HUES64 (cell line): ENCODE results near the gene FKBP7.

Source experiments
- H3K27ac ChIP-seq: 2 replicates; pipeline ENCODE4 v1.7.0; 2013; ENCODE audit warnings: low read depth, low read length, inconsistent platforms
- H3K27me3 ChIP-seq: 2 replicates; pipeline ENCODE4 v1.6.1; 2013; ENCODE audit warnings: mild to moderate bottlenecking, low read length; ENCODE audit not compliant: insufficient read depth
- H3K36me3 ChIP-seq: 2 replicates; pipeline ENCODE4 v1.6.1; 2013; ENCODE audit warnings: mild to moderate bottlenecking, low read length; ENCODE audit not compliant: insufficient read depth
- H3K4me1 ChIP-seq: 2 replicates; pipeline ENCODE4 v1.6.1; 2013; ENCODE audit warnings: mild to moderate bottlenecking, low read length, moderate library complexity; ENCODE audit not compliant: insufficient read depth
- H3K4me3 ChIP-seq: 2 replicates; pipeline ENCODE4 v1.5.1; 2013; ENCODE audit warnings: mild to moderate bottlenecking, low read length, moderate library complexity
- H3K9ac ChIP-seq: 2 replicates; pipeline ENCODE4 v1.6.1; 2013; ENCODE audit warnings: mild to moderate bottlenecking, low read depth, low read length
- H3K9me3 ChIP-seq: 2 replicates; pipeline ENCODE4 v1.6.1; 2013; ENCODE audit warnings: low read depth, low read length; ENCODE audit not compliant: insufficient read depth
- WGBS: fragments of 150-250, 120-280 bp; methylation state at CpG from one replicate; pipeline ENCODE4 v1.1.7; 2013; ENCODE audit warnings: missing lambda C conversion rate; 5-methylcytosine and 5-hydroxymethylcytosine counted together

FKBP7 gene

DNA sequence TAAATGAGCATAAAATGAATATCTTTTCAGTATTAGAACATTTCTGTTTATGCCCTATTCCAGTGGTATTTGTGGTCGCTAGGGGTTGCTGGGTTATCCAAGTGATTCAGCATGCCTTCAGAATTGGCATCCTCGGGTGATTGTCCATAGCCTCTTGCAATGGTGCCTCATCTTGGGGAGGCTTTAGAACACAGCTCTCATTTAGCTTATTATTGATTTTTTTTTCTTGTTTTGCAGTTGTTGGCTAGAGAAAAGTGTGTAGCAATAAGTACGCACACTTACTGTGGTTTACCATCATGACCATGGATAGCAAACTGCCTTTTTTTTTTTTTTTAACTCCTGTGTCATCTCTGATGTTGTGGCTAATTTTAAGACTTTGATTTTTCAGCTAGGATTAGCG is 35.5 kb upstream of the FKBP7 start:
- Histone ChIP-seq H3K27ac (no peak overlapping the region), H3K36me3 (peaks cover 4% of the 10 kb centered on the region; the same call in 1 of the 2 replicates), H3K9ac (no peak overlapping the region), H3K4me1 (no peaks in the 10 kb centered on the region), H3K9me3 (no peaks in the 10 kb centered on the region), H3K4me3 (no peak overlapping the region), H3K27me3 (no peaks in the 10 kb centered on the region)
- 94% methylated on average over 4 of the region's 4 CpGs for WGBS

DNA sequence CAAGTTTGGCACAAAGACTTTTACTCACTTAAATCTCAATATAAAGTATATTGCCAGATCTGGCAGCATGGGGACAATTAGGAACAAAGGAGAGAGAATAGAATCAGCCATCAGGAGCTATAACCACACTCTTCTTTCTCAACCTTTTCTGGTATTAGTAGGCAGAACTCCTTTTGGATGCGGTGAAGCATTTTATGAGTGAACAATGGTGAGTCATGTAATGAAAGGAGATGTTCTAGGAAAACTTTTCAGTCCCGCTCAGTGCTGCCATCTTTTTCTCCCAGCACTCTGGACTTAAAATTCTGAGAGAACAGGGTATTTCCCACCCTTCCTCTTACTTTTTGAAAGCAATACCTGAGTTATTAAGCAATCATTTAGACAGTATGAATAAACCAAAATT is 34.1 kb upstream of the FKBP7 start:
- Histone ChIP-seq H3K9me3 (no peaks in the 10 kb centered on the region), H3K9ac (no peak overlapping the region), H3K27ac (no peak overlapping the region), H3K4me3 (no peak overlapping the region), H3K36me3 (no peaks in the 10 kb centered on the region), H3K4me1 (peaks cover 11% of the 10 kb centered on the region; the same call in 1 of the 2 replicates), H3K27me3 (no peaks in the 10 kb centered on the region)
- 100% methylated on average over 2 of the region's 2 CpGs for WGBS

DNA sequence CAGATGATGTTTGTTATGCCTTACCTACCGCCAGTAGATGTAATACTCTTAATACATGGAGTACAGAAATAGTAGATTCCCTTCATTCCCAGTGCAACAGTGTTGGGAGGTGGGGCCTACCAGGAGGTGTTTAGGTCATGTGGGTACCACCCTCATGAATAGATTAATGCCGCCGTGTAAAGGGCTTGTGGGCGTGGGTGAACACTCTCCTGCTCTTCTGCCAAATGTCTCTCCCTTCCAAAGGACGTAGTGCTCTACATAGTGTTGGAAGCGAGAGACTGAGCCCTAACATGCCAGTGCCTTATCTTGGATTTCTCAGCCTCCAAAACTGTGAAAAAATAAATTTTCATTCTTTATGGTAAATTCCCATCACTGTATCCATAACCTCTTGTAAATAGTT is 32.0 kb upstream of the FKBP7 start:
- Histone ChIP-seq H3K9ac (no peak overlapping the region), H3K27me3 (no peaks in the 10 kb centered on the region), H3K4me3 (no peak overlapping the region), H3K9me3 (no peaks in the 10 kb centered on the region), H3K27ac (no peak overlapping the region), H3K4me1 (peaks cover 23% of the 10 kb centered on the region), H3K36me3 (no peaks in the 10 kb centered on the region)
- 95% methylated on average over 6 of the region's 6 CpGs for WGBS

DNA sequence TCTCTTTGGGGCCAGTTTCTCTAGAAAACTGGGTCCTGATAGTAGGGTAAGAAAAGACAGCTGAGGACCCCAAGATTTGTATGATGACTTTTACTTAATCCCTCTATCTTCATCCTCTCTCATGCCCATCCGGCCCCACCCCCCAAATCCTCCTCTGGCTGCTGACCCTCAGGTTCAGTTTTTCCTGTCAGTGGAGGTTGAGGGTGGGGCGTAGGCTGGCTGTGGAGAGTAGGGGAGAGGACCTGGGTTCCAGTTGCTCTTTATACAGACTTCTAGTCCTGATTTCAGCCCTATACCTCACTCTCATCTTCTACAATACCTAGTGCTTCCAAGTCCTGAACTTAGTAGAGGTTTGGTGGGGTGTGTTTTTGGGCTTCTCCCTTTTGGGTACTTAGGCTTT is 30.2 kb upstream of the FKBP7 start:
- Histone ChIP-seq H3K36me3 (peaks cover 13% of the 10 kb centered on the region), H3K27me3 (no peaks in the 10 kb centered on the region), H3K4me1 (peaks cover 23% of the 10 kb centered on the region), H3K9me3 (no peaks in the 10 kb centered on the region), H3K4me3 (no peak overlapping the region), H3K9ac (no peak overlapping the region), H3K27ac (no peak overlapping the region)
- WGBS = 100% methylated on average over 1 of the region's 2 CpGs

DNA sequence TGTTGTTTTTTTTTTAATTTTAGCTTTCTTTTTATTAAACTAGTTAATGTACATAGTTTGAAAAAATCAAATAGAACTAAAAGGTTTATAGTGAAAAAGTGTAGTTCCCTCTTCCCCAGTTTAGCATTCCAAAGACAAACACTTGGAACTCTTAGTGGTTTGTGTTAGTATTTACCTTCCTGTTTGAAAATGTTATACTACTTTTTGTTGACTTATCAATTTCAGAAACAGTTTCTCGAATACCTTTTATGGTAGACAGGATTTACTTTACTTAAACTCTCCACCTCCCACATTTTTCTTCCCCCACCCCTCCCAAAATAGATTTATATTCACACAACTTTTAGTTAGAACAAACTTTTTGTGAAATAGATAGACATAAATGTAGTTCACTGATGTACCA is 28.5 kb upstream of the FKBP7 start:
- Histone ChIP-seq H3K4me3 (no peak overlapping the region), H3K27ac (no peak overlapping the region), H3K4me1 (peaks cover 23% of the 10 kb centered on the region), H3K27me3 (no peaks in the 10 kb centered on the region), H3K9me3 (no peaks in the 10 kb centered on the region), H3K36me3 (peaks cover 29% of the 10 kb centered on the region), H3K9ac (no peak overlapping the region)
- 100% methylated on average over 1 of the region's 1 CpG for WGBS

DNA sequence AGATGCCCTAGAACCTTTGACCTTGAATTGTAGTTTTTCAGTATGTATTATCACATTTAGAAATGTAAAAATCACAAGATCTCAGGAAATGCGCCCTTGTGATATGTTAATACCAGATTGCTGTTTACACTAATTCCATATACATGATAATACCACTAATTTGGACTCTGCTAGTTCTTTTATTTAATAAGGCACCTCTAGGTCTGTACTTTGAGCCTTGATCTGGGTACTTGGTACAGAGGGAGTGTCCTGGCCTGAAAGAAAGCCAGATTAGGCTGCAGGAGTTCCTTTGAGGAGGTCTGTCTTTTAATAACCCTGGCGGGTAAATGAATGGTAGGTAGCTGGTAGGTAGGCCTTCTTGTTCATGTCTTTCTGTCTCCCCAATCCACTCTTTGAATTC is 28.1 kb upstream of the FKBP7 start:
- Histone ChIP-seq H3K4me1 (peaks cover 23% of the 10 kb centered on the region), H3K27ac (peak overlapping the region; percentile 19; the same call in 1 of the 2 replicates), H3K27me3 (no peaks in the 10 kb centered on the region), H3K9me3 (no peaks in the 10 kb centered on the region), H3K4me3 (no peak overlapping the region), H3K36me3 (peaks cover 33% of the 10 kb centered on the region), H3K9ac (no peak overlapping the region)
- WGBS = 44% methylated on average over 2 of the region's 2 CpGs

DNA sequence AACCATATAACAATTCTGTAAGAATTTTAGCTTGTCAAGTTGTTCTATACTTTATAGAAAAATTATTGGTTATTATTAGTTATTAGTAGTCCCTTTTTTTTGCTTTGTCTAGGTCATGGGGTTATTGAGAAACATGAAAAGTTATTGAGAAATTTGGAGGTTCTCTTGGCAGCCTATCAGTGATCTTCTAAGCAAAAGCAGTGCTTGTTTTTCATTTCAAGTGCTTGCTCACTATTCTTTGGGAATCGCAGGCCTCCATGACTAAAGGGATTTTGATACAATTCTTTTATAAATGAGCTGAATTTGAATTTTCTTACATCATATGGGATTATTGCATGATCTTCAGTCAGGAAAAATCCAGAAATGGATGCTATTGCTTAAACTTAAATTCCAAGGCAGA is 27.7 kb upstream of the FKBP7 start:
- Histone ChIP-seq H3K9ac (no peak overlapping the region), H3K27ac (peak overlapping the region; percentile 19; the same call in 1 of the 2 replicates), H3K4me3 (no peak overlapping the region), H3K27me3 (no peaks in the 10 kb centered on the region), H3K9me3 (no peaks in the 10 kb centered on the region), H3K36me3 (peaks cover 38% of the 10 kb centered on the region), H3K4me1 (peaks cover 23% of the 10 kb centered on the region)
- 79% methylated on average over 1 of the region's 1 CpG for WGBS

DNA sequence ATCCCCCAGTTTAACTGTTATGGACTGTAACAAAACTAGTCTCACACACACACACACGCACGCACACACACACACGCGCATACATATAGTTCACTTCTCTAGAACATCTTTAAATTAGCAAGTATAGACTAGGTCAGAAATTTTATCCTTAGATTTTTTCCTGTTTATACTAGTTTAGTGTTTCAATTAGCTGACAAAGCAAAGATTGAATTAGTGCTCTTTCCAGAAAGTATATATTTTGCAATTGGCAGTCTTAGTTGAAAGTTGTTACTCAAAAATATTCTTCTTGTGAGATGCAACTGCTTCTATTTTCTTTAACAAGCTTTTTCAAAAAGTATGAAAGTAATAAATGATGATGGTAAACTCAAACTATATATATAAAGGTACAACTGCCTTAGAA is 24.4 kb upstream of the FKBP7 start:
- Histone ChIP-seq H3K9ac (no peak overlapping the region), H3K27ac (no peak overlapping the region), H3K9me3 (no peaks in the 10 kb centered on the region), H3K4me1 (peaks cover 14% of the 10 kb centered on the region), H3K4me3 (no peak overlapping the region), H3K27me3 (no peaks in the 10 kb centered on the region), H3K36me3 (peaks cover 70% of the 10 kb centered on the region)
- WGBS = 71% methylated on average over 4 of the region's 4 CpGs

DNA sequence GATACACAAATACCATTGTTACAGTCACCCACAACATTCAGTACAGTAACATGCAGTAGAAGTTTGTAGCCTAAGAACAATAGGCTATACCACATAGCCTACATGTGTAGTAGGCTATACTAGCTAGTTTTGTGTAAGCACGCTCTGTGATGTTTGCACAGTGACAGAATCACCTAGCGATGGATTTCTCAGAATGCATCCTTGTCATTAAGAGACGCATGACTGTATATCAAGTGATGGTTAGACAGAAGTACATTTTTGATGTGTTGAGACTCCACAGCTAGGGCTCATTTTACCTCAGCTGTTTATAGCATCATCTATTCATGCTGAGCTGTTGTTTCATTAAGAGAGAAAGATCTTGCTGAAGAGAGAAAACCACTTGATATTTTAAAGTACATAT is 21.2 kb upstream of the FKBP7 start:
- H3K4me3 ChIP-seq = no peak overlapping the region
- H3K9ac ChIP-seq = no peak overlapping the region
- H3K9me3 ChIP-seq = no peaks in the 10 kb centered on the region
- H3K4me1 ChIP-seq = no peaks in the 10 kb centered on the region
- no peaks in the 10 kb centered on the region for H3K27me3 ChIP-seq
- H3K27ac ChIP-seq = no peak overlapping the region
- WGBS = 93% methylated on average over 3 of the region's 3 CpGs
- H3K36me3 ChIP-seq = peaks cover 91% of the 10 kb centered on the region

DNA sequence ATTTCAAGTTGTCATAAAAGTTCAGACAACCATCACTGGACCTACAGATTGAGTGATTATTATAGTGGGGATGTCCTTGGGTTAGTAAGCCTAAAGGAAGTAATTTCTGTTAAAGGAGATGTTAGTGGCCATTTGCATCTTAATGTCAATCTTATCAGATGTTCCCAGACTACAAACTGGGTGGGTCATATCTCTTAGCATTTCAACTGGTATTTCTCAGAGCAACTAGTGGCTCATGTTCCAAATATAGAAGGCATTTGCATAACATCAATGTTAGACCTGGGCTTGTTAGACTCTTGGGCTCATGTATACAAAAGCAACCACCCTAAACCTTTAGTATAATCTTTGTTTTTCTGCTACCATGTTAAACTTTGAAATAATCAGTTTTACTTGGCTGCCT is 19.7 kb upstream of the FKBP7 start:
- H3K9ac ChIP-seq = no peak overlapping the region
- H3K4me3 ChIP-seq = no peak overlapping the region
- no peak overlapping the region for H3K27ac ChIP-seq
- H3K9me3 ChIP-seq = no peaks in the 10 kb centered on the region
- no peaks in the 10 kb centered on the region for H3K4me1 ChIP-seq
- no peaks in the 10 kb centered on the region for H3K27me3 ChIP-seq
- H3K36me3 ChIP-seq = peaks cover 90% of the 10 kb centered on the region

DNA sequence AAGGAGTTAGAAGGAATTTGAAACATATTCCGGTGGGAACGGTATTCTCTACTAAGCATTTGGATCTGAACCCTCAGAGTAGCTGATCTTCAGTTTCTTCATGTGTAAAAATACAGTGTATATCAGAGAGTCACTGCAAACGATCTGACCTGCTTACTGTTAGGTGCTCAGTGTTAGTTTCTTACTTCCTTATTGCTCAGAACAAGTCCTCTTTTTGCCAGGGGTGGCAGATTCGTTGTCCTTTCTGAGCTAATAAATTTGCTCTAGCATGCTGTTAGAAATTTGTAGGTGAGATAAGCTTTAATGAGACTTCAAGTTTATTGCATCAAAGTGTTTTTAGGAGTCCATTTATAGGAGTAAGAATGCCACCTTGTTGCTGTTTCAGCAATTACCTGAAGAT is 17.6 kb upstream of the FKBP7 start:
- H3K4me3 ChIP-seq = no peak overlapping the region
- H3K4me1 ChIP-seq = no peaks in the 10 kb centered on the region
- H3K27ac ChIP-seq = no peak overlapping the region
- peaks cover 87% of the 10 kb centered on the region for H3K36me3 ChIP-seq
- H3K9ac ChIP-seq = no peak overlapping the region
- no peaks in the 10 kb centered on the region for H3K27me3 ChIP-seq
- no peaks in the 10 kb centered on the region for H3K9me3 ChIP-seq
- 96% methylated on average over 4 of the region's 4 CpGs for WGBS

DNA sequence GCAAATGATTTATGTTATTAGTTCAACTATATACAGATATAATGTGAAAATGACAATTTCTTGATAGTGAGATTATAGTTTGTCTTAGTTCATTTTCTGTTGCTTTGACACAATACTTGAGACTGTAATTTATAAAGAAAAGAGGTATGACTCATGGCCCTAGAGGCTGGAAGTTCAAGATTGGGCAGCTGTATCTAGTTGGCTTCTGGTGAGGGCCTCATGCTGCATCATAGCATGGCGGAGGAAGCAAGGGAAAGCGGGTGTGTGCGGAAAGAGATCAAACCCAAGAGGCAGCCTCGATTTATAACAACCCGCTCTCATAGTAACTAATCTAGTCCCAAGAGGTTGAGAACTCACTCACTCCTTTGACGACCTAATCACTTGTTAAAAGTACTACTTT is 13.2 kb upstream of the FKBP7 start:
- Histone ChIP-seq H3K4me3 (no peak overlapping the region), H3K9ac (no peak overlapping the region), H3K27me3 (no peaks in the 10 kb centered on the region), H3K4me1 (no peaks in the 10 kb centered on the region), H3K36me3 (peaks cover 56% of the 10 kb centered on the region), H3K9me3 (no peaks in the 10 kb centered on the region), H3K27ac (no peak overlapping the region)
- WGBS = 97% methylated on average over 6 of the region's 6 CpGs
